Ishikawa (cell line): ENCODE measurements around the gene MYMK.

Experiments
- CEBPB ChIP-seq: IDR thresholded peaks from 2 replicates; pipeline ENCODE4 v1.6.1; 2012
- EP300 ChIP-seq: IDR thresholded peaks from 2 replicates; pipeline ENCODE4 v1.6.1; 2012; ENCODE audit warnings: borderline replicate concordance
- FOXM1 ChIP-seq: IDR thresholded peaks from 2 replicates; pipeline ENCODE4 v1.6.1; 2012; ENCODE audit warnings: low read depth, borderline replicate concordance
- NFIC ChIP-seq: IDR thresholded peaks from 2 replicates; pipeline ENCODE4 v1.6.1; 2012
- RAD21 ChIP-seq: IDR thresholded peaks from 2 replicates; pipeline ENCODE4 v1.6.1; 2012; ENCODE audit warnings: low read depth
- REST ChIP-seq: IDR thresholded peaks from 2 replicates; pipeline ENCODE4 v1.6.1; 2012; ENCODE audit warnings: low read depth, mild to moderate bottlenecking
- TAF1 ChIP-seq: IDR thresholded peaks from 2 replicates; pipeline ENCODE4 v1.6.1; 2012; ENCODE audit warnings: low read depth, mild to moderate bottlenecking
- YY1 ChIP-seq: IDR thresholded peaks from 2 replicates; pipeline ENCODE4 v1.6.1; 2012; ENCODE audit warnings: low read depth
- ZBTB7A ChIP-seq: IDR thresholded peaks from 2 replicates; pipeline ENCODE4 v1.6.1; 2012; ENCODE audit warnings: low read depth
- TF ChIP-seq, protein P1 (sequence below): IDR thresholded peaks from 2 replicates; pipeline ENCODE4 v1.6.1; 2012

GRCh38 chr9:133540698-133541025, 15.9 kb upstream of the MYMK start:
- TF ChIP-seq RAD21, result no peak
- no peak for TF ChIP-seq FOXM1
- no peak for TF ChIP-seq CEBPB
- no peak for TF ChIP-seq EP300
- TF ChIP-seq TAF1, result no peak
- no peak for TF ChIP-seq REST
- TF ChIP-seq NFIC, result no peak
- no peak for TF ChIP-seq ZBTB7A
- TF ChIP-seq, protein P1, sequence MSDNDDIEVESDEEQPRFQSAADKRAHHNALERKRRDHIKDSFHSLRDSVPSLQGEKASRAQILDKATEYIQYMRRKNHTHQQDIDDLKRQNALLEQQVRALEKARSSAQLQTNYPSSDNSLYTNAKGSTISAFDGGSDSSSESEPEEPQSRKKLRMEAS, result no peak
- TF ChIP-seq YY1, result no peak
